Measurements from ENCODE around the gene MYL6.
A peak's percentile ranks its signal among the peaks of the same experiment; 100 is the strongest.

MYL6 gene

DNA sequence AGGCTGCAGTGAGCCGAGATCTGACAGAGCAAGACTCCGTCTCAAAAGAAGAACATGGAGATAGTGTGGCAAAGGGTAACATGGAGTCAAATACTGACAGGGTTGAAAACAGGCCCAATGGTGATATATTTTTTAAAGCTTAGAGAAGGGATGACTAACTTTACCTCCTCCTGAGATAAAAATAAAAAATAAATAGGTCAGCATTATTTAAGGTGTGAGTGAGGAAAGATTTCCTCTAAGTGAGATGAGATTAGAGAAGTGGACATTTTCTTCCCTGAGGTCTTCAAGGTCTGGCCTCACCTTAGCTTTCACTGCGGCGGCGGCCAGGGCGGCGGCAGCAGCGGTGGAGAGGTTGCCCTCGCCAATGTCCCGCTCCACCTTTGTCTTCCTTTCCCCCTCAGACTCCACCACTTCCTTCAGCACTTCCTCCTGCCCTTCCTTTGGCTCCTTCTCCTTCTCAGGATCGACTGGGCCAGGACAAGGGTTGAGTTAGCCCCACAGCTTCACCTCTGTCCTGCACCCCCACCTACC lies 11.1 kb downstream of the MYL6 start:
- DNase-seq (ENCODE audit: low spot score) (no peak), ATAC-seq (ENCODE audit: low read depth) (no peak)
- H3K4me1 ChIP-seq (ENCODE audit: insufficient read depth, poor library complexity, severe bottlenecking): no peaks in the 10 kb centered on the region
- TF ChIP-seq, protein P1, sequence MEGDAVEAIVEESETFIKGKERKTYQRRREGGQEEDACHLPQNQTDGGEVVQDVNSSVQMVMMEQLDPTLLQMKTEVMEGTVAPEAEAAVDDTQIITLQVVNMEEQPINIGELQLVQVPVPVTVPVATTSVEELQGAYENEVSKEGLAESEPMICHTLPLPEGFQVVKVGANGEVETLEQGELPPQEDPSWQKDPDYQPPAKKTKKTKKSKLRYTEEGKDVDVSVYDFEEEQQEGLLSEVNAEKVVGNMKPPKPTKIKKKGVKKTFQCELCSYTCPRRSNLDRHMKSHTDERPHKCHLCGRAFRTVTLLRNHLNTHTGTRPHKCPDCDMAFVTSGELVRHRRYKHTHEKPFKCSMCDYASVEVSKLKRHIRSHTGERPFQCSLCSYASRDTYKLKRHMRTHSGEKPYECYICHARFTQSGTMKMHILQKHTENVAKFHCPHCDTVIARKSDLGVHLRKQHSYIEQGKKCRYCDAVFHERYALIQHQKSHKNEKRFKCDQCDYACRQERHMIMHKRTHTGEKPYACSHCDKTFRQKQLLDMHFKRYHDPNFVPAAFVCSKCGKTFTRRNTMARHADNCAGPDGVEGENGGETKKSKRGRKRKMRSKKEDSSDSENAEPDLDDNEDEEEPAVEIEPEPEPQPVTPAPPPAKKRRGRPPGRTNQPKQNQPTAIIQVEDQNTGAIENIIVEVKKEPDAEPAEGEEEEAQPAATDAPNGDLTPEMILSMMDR (IDR thresholded peaks at IDR 0.05; ENCODE audit: poor library complexity, severe bottlenecking): no peak
- H3K27me3 ChIP-seq (ENCODE audit: insufficient read depth, poor library complexity, severe bottlenecking): no peaks in the 10 kb centered on the region
- H3K36me3 ChIP-seq (ENCODE audit: low read depth): peaks cover 93% of the 10 kb centered on the region
- H3K4me3 ChIP-seq (ENCODE audit: severe bottlenecking): no peak overlapping the region
- H3K9me3 ChIP-seq (ENCODE audit: severe bottlenecking): no peaks in the 10 kb centered on the region
- H3K27ac ChIP-seq (ENCODE audit: poor library complexity, severe bottlenecking): no peak overlapping the region

DNA sequence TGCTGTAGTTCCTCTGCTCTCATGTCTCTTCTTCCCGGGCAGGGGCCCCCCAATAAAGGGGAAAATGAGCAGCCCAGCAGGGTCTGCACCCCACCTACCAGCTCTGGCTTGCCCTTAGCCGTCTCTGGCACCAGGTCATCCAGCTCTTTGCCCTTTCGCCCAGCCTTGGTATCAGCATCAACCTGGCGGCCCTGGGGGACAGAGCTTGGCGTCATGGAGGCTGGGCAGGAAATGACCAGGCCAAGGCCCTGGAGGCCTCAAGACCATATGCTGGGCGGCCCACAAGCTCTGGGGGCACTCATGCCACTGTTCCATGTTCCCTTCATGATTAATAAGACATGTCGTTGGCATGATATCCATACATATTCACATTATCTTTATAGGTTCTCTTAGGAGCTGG lies 14.7 kb downstream of the MYL6 start:
- no peak for DNase-seq (ENCODE audit: low spot score)
- no peaks in the 10 kb centered on the region for H3K4me1 ChIP-seq (ENCODE audit: insufficient read depth, poor library complexity, severe bottlenecking)
- no peak overlapping the region for H3K4me3 ChIP-seq (ENCODE audit: severe bottlenecking)
- ATAC-seq (ENCODE audit: low read depth): no peak
- H3K27me3 ChIP-seq (ENCODE audit: insufficient read depth, poor library complexity, severe bottlenecking): no peaks in the 10 kb centered on the region
- H3K9me3 ChIP-seq (ENCODE audit: severe bottlenecking): no peaks in the 10 kb centered on the region
- no peak overlapping the region for H3K27ac ChIP-seq (ENCODE audit: poor library complexity, severe bottlenecking)
- peaks cover 91% of the 10 kb centered on the region for H3K36me3 ChIP-seq (ENCODE audit: low read depth)
- TF ChIP-seq, protein P1 (IDR thresholded peaks at IDR 0.05; ENCODE audit: poor library complexity, severe bottlenecking): no peak

DNA sequence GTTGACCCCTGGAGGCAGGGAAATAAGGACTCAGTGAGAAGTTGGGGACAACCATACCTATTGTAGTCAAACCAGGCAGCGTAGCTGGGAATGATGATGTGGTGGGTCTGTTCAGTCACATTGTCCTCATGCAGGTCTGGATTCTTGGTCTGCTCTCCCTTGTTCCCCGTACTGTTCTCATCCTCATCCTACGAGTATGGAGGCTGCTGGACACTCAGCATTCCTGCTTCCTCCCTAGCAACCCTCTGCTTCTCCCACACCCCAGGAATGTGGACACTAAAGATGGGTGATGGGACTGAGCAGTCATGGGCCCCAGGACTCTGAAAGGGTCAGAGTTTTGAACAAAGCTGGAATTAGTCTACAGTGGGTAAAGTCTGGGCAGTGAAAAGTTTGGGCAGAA lies 20.2 kb downstream of the MYL6 start:
- H3K9me3 ChIP-seq (ENCODE audit: severe bottlenecking): no peaks in the 10 kb centered on the region
- DNase-seq (ENCODE audit: low spot score): no peak
- no peak overlapping the region for H3K27ac ChIP-seq (ENCODE audit: poor library complexity, severe bottlenecking)
- ATAC-seq (ENCODE audit: low read depth): peak; percentile 12; the same call in 2 of the 3 replicates
- H3K4me1 ChIP-seq (ENCODE audit: insufficient read depth, poor library complexity, severe bottlenecking): no peaks in the 10 kb centered on the region
- peaks cover 77% of the 10 kb centered on the region for H3K36me3 ChIP-seq (ENCODE audit: low read depth)
- TF ChIP-seq, protein P1 (IDR thresholded peaks at IDR 0.05; ENCODE audit: poor library complexity, severe bottlenecking): no peak
- no peaks in the 10 kb centered on the region for H3K27me3 ChIP-seq (ENCODE audit: insufficient read depth, poor library complexity, severe bottlenecking)
- no peak overlapping the region for H3K4me3 ChIP-seq (ENCODE audit: severe bottlenecking)

DNA sequence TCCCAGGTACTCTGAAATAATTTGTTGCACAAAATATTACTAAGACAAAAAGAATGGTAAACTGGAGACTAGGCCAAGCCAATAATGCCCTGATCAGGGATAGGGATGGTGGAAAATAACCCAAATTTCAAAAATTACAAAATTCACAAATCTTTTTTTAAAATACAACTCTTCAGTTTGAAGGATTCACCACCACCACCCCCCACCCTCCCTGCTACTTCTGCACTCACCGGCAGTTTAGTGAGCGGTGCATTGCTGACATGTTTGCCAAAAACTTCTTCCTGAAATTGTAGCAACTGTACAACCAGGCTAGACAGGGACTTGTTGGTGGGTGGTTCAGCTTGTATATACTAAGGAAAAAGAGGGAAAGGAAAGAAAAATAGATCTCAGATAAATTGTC lies 28.8 kb downstream of the MYL6 start:
- TF ChIP-seq, protein P1 (IDR thresholded peaks at IDR 0.05; ENCODE audit: poor library complexity, severe bottlenecking): no peak
- Histone ChIP-seq H3K4me3 (ENCODE audit: severe bottlenecking) (no peak overlapping the region), H3K9me3 (ENCODE audit: severe bottlenecking) (no peaks in the 10 kb centered on the region), H3K27me3 (ENCODE audit: insufficient read depth, poor library complexity, severe bottlenecking) (no peaks in the 10 kb centered on the region), H3K4me1 (ENCODE audit: insufficient read depth, poor library complexity, severe bottlenecking) (peaks cover 7% of the 10 kb centered on the region), H3K27ac (ENCODE audit: poor library complexity, severe bottlenecking) (peak overlapping the region; percentile 80), H3K36me3 (ENCODE audit: low read depth) (peaks cover 55% of the 10 kb centered on the region)
- no peak for DNase-seq (ENCODE audit: low spot score)
- no peak for ATAC-seq (ENCODE audit: low read depth)

DNA sequence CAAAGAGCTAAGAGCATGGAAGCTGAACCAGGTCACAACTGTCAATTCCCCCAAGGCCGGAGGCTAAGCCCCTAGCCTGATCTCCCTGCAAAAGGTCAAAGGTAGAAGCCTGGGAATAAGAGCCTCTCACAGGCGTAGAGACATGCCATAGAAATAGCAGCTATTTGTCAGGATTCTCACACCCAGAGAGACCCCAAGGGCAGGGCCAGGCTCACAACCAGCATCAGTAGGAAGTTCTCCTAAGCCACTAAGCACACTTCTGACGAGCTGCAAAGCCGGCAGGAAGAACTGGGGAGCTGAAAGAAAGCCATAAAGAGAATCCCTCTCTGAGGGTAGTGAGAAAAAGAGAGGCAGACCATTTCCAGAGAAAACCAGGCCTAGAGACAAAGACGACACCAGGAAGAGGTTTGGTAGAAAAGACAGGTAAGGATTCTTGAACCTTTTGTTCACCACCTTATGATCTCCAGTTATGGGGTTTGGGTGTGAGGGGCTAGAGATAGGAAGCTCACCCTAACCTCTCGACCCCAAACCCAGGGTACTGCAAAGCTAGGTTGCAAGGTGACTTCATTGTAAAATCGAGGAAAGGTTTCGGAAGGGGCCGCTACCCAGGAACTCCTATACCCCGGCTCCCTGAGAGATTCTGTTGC lies 30.1 kb downstream of the MYL6 start:
- H3K27me3 ChIP-seq (ENCODE audit: insufficient read depth, poor library complexity, severe bottlenecking): no peaks in the 10 kb centered on the region
- TF ChIP-seq, protein P1 (IDR thresholded peaks at IDR 0.05; ENCODE audit: poor library complexity, severe bottlenecking): no peak
- H3K36me3 ChIP-seq (ENCODE audit: low read depth): peaks cover 45% of the 10 kb centered on the region
- H3K4me3 ChIP-seq (ENCODE audit: severe bottlenecking): peak overlapping the region; percentile 81
- no peaks in the 10 kb centered on the region for H3K9me3 ChIP-seq (ENCODE audit: severe bottlenecking)
- peaks cover 7% of the 10 kb centered on the region for H3K4me1 ChIP-seq (ENCODE audit: insufficient read depth, poor library complexity, severe bottlenecking)
- DNase-seq (ENCODE audit: low spot score) (no peak), ATAC-seq (ENCODE audit: low read depth) (no peak)
- H3K27ac ChIP-seq (ENCODE audit: poor library complexity, severe bottlenecking): peak overlapping the region; percentile 80

All from RWPE2 (cell line).